GM15510 (cell line): ENCODE data around the gene PKNOX2.

Experiments used
- POLR2A ChIP-seq: IDR thresholded peaks from 3 replicates; pipeline ENCODE4 v1.6.1; 2011; ENCODE audit warnings: borderline replicate concordance; ENCODE audit not compliant: insufficient read length; ENCODE audit errors: extremely low read depth

The PKNOX2 gene

GRCh38 chr11:125193841-125194240 is 29.3 kb downstream of the PKNOX2 start:
- TF ChIP-seq POLR2A = no peak

DNA sequence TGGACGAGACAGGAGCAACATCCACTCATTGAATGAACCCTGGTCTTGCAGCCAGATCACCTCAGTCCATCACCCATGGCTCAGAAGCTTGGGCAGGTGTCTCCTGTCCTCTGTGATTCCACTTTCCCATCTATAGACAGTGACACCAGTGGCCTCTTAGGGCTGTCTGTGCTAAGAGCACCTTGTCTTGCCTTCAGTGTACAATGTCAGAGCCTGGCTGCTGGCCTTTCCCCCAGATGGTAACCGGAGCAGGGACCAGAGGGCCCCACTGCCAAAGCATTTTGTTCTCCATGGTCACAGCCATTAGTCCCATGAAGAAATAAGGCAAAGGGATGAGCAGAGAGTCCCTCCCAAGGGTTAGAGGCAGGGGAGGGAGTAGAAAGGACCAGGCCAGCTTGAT is 35.4 kb downstream of the PKNOX2 start:
- no peak for TF ChIP-seq POLR2A

- no peak for TF ChIP-seq POLR2A
These were observed 35.9 kb downstream of the PKNOX2 start for GRCh38 chr11:125200441-125200840.

- TF ChIP-seq POLR2A = no peak
These were observed 37.1 kb downstream of the PKNOX2 start for GRCh38 chr11:125201525-125202141.

GRCh38 chr11:125202362-125202880 is 37.9 kb downstream of the PKNOX2 start:
- no peak for TF ChIP-seq POLR2A

GRCh38 chr11:125202977-125203376 is 38.4 kb downstream of the PKNOX2 start:
- no peak for TF ChIP-seq POLR2A

GRCh38 chr11:125207866-125208425 is 43.4 kb downstream of the PKNOX2 start:
- TF ChIP-seq POLR2A = no peak

DNA sequence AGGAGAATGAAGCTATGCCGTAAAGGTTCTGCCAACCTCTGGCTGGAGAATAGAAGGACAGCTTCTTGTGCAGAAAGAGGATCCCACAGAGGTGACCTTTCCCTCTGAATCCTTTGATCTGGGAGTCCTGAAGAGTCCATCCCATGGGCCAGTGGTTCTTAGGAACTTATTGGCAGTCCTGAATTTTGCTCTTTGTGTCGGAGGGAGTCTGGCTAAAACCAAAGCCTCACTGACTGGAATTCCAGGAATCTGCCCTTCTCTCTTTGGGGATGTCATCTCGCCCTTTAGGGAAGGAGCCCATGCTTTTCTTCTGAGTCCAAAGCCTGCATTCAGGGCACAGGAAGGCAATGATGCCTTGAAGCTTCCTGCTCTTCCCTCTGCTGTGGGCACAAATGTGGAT is 45.5 kb downstream of the PKNOX2 start:
- no peak for TF ChIP-seq POLR2A

GRCh38 chr11:125211191-125211947 is 46.8 kb downstream of the PKNOX2 start:
- no peak for TF ChIP-seq POLR2A

- no peak for TF ChIP-seq POLR2A
These were observed 47.4 kb downstream of the PKNOX2 start for GRCh38 chr11:125211948-125212340.

- no peak for TF ChIP-seq POLR2A
These were observed 50.3 kb downstream of the PKNOX2 start for GRCh38 chr11:125214601-125215565.

DNA sequence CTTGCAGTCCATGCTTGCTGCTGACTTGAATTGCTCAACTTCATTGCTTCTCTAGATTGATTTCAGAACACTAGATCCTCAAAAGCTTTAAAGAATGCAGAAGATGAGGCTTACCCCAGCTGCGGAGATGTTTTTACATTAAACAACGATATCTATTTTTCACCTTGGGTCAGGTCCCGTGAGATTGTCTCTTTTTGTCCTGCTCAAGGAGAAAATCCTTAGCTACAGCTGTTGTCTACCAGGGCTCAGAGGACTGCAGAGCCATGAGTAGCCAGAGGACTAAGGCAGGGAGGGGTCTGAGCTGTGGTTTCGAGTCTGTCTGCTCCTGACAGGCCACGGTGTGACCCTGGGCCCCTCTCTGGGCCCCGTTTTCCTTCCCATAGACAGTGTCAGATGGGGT is 51.4 kb downstream of the PKNOX2 start:
- TF ChIP-seq POLR2A = no peak

DNA sequence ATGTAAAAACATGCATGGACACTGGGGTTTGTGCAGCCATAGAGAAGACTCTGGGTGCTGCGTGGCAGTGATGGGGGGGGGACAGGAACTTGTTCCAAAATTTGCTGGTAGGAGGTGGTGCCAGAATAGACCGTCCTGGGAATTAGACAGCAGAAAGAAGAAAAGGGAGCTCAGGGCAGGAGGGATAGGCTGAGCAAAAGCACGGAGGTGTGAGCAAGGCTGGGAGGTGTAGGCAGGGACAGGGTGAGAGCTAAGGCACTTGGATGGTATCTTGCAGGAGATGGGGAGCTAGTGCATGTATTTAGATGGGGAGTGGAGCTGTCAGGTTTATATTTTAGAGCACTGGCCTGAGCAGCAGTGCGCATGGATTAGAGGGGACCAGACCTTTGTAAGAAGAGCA is 53.8 kb downstream of the PKNOX2 start:
- TF ChIP-seq POLR2A = no peak

- TF ChIP-seq POLR2A = no peak
These were observed 56.9 kb downstream of the PKNOX2 start for GRCh38 chr11:125221461-125221860.

GRCh38 chr11:125222494-125222893 is 57.9 kb downstream of the PKNOX2 start:
- no peak for TF ChIP-seq POLR2A
